ENCODE data around the gene SMARCA5.
"Not testable (repeated sequence)": the region's sequence is repeated elsewhere in the genome, so short reads cannot be mapped to it uniquely, and the experiment has no call there.

Gene SMARCA5

GRCh38 chr4:143506031-143506430 lies 7.5 kb upstream of the SMARCA5 start:
- no peak for FAIRE-seq
- no peak for DNase-seq (ENCODE audit: insufficient read length)
- TF ChIP-seq POLR2A (IDR thresholded peaks at IDR 0.05; ENCODE audit: low read depth, low read length) (no peak), TAF1 (IDR thresholded peaks at IDR 0.05; ENCODE audit: borderline replicate concordance, low read depth, low read length) (no peak), POLR2AphosphoS5 (IDR thresholded peaks at IDR 0.05; ENCODE audit: low read depth, low read length) (no peak)

DNA sequence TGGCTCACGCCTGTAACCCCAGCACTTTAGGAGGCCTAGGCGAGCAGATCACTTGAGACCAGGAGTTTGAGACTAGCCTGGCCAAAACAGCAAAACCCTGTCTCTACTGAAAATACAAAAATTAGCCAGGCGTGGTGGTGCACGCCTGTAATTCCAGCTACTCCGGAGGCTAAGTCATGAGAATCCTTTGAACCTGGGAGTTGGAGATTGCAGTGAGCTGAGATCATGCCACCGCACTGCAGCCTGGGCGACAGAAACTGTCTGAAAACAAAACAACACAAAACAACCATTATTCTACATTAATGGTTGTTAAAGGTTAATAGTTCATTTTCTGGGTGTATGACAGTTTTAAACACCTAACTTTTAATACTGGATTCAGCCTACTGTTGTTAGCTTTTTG lies 1.6 kb upstream of the SMARCA5 start:
- TF ChIP-seq TAF1 (IDR thresholded peaks at IDR 0.05; ENCODE audit: borderline replicate concordance, low read depth, low read length): no peak
- FAIRE-seq (peak; percentile 42), DNase-seq (ENCODE audit: insufficient read length) (no peak)

- no peak for DNase-seq (ENCODE audit: insufficient read length)
- TF ChIP-seq POLR2AphosphoS5 (IDR thresholded peaks at IDR 0.05; ENCODE audit: low read depth, low read length) (no peak), POLR2A (IDR thresholded peaks at IDR 0.05; ENCODE audit: low read depth, low read length) (no peak), TAF1 (IDR thresholded peaks at IDR 0.05; ENCODE audit: borderline replicate concordance, low read depth, low read length) (no peak)
- FAIRE-seq: no peak
These were observed 556 bp upstream of the SMARCA5 start for GRCh38 chr4:143512978-143513313.

DNA sequence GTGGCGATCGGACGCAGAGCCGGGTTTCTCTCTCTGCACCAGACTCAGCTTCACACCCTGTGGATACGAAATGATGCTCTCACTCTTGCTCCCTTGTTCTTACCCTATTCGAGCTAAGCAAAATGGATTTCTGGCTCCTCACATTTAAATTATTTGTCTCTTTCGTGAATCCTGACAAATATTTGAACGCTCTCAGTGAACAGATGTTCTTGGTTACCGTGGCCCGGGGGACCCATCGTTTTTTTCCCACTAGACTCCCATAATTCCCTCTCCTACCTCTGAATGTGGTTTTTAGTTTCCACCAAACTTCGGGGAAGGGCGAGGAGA lies 630 bp downstream of the SMARCA5 start:
- FAIRE-seq: no peak
- DNase-seq (ENCODE audit: insufficient read length): no peak
- TF ChIP-seq POLR2A (IDR thresholded peaks at IDR 0.05; ENCODE audit: low read depth, low read length) (no peak), POLR2AphosphoS5 (IDR thresholded peaks at IDR 0.05; ENCODE audit: low read depth, low read length) (no peak), TAF1 (IDR thresholded peaks at IDR 0.05; ENCODE audit: borderline replicate concordance, low read depth, low read length) (no peak)

DNA sequence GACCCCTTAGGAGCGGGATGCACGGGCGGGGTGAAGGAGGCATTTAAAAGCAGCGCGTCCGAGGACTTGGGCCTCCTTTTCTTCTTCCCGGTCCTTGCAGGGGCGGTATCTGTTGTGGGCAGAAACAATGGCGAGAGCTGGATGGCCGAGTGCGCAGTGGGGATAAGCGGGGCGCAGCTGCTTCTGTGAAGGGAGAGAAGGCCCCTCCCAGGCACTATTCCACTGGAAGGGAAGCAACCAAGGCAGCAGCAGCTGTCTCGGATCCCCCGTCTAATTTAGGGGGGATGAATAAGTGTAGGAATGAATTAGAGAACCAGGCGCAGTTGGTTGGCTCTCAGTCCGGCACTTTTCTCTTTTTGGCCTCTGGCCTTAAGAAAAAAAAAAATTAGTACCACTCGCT lies 995 bp downstream of the SMARCA5 start:
- DNase-seq (ENCODE audit: insufficient read length) (no peak), FAIRE-seq (peak; percentile 70)
- TF ChIP-seq TAF1 (IDR thresholded peaks at IDR 0.05; ENCODE audit: borderline replicate concordance, low read depth, low read length) (no peak), POLR2A (IDR thresholded peaks at IDR 0.05; ENCODE audit: low read depth, low read length) (no peak), POLR2AphosphoS5 (IDR thresholded peaks at IDR 0.05; ENCODE audit: low read depth, low read length) (no peak)

GRCh38 chr4:143514901-143515300 lies 1.4 kb downstream of the SMARCA5 start:
- no peak for TF ChIP-seq POLR2A (IDR thresholded peaks at IDR 0.05; ENCODE audit: low read depth, low read length)
- DNase-seq (ENCODE audit: insufficient read length): no peak
- no peak for FAIRE-seq

DNA sequence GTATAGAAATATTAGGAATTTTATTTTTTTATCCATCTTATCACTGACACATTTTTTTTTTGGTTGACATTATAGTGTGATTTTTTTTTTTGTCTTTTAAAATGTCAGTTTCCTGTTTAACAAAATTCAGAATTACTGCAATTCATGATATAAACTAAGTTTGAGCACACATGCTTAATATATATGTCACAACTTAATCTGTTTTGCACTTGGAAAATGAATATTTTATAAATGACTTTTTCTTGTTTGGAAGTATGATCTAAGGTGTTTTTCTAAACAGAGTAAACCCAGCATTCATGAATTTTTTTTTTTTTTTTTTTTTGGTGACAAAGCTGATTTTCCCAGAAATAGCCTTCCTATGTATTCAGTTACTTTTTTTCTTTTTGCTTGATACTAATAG lies 2.4 kb downstream of the SMARCA5 start:
- no peak for DNase-seq (ENCODE audit: insufficient read length)
- no peak for TF ChIP-seq POLR2A (IDR thresholded peaks at IDR 0.05; ENCODE audit: low read depth, low read length)
- no peak for TF ChIP-seq POLR2AphosphoS5 (IDR thresholded peaks at IDR 0.05; ENCODE audit: low read depth, low read length)
- no peak for TF ChIP-seq TAF1 (IDR thresholded peaks at IDR 0.05; ENCODE audit: borderline replicate concordance, low read depth, low read length)
- no peak for FAIRE-seq

DNA sequence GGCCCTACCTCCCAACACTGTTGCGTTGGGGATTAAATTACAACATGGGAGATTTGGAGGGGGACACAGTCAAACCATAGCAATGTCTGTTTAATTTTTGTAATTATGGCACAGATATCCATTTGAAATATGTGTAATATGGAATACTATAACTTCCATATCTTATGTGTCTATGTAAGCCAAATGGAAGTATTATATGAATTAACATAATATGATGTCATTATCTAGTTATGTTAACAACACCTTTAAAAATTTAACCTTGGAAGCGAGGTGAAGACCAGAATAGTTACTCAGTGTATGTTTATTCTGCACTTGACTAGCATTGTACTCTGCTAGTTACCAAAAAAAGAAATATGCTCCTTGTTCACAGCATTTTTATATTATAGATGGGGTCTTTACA lies 4.3 kb downstream of the SMARCA5 start:
- DNase-seq (ENCODE audit: insufficient read length) (no peak), FAIRE-seq (no peak)
- TF ChIP-seq TAF1 (IDR thresholded peaks at IDR 0.05; ENCODE audit: borderline replicate concordance, low read depth, low read length) (no peak), POLR2AphosphoS5 (IDR thresholded peaks at IDR 0.05; ENCODE audit: low read depth, low read length) (no peak), POLR2A (IDR thresholded peaks at IDR 0.05; ENCODE audit: low read depth, low read length) (no peak)

DNA sequence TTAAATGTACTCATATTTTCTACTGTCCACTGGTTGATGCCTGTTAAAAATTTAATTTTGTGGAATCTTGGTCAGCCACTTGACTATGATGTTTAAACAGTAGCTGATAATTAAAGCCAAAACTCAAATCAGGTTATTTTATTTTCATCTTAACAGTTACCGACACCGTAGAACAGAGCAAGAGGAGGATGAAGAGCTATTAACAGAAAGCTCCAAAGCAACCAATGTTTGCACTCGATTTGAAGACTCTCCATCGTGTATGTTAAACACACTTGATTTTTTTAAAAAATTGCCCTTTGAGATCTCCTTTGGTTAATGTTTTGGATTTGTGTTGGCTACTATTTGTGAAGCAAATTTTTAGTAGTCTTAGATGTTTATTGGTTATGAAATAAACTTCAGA lies 10.7 kb downstream of the SMARCA5 start:
- FAIRE-seq (no peak), DNase-seq (ENCODE audit: insufficient read length) (no peak)
- TF ChIP-seq POLR2AphosphoS5 (IDR thresholded peaks at IDR 0.05; ENCODE audit: low read depth, low read length) (no peak), POLR2A (IDR thresholded peaks at IDR 0.05; ENCODE audit: low read depth, low read length) (no peak), TAF1 (IDR thresholded peaks at IDR 0.05; ENCODE audit: borderline replicate concordance, low read depth, low read length) (no peak)

- DNase-seq (ENCODE audit: insufficient read length); FAIRE-seq: not testable (repeated sequence)
These were observed 14.5 kb downstream of the SMARCA5 start for GRCh38 chr4:143528046-143528445.

DNA sequence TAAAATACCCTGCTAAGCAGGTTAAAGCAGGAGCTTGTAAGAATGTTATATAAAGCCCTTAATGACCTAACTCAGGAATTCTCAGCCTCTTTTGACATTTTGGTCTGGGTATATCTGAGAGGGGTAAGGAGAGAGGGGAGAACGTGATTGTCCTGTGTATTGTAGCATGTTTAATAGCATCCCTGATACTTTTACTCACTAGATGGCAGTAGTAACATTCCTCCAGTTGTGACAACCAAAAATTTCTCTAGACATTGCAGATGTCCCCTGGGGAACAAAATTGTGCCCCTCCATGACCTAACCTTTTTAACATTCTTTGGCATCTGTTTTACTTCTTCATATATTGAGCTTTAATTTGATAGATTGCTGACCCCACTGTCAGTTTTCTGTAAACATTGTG lies 17.9 kb downstream of the SMARCA5 start:
- FAIRE-seq: peak; percentile 42
- DNase-seq (ENCODE audit: insufficient read length): no peak
- TF ChIP-seq TAF1 (IDR thresholded peaks at IDR 0.05; ENCODE audit: borderline replicate concordance, low read depth, low read length) (no peak), POLR2A (IDR thresholded peaks at IDR 0.05; ENCODE audit: low read depth, low read length) (no peak), POLR2AphosphoS5 (IDR thresholded peaks at IDR 0.05; ENCODE audit: low read depth, low read length) (no peak)

- DNase-seq (ENCODE audit: insufficient read length) (no peak), FAIRE-seq (no peak)
- TF ChIP-seq TAF1 (IDR thresholded peaks at IDR 0.05; ENCODE audit: borderline replicate concordance, low read depth, low read length): no peak
- no peak for TF ChIP-seq POLR2A (IDR thresholded peaks at IDR 0.05; ENCODE audit: low read depth, low read length)
- no peak for TF ChIP-seq POLR2AphosphoS5 (IDR thresholded peaks at IDR 0.05; ENCODE audit: low read depth, low read length)
These were observed 18.4 kb downstream of the SMARCA5 start for GRCh38 chr4:143531788-143532491.

DNA sequence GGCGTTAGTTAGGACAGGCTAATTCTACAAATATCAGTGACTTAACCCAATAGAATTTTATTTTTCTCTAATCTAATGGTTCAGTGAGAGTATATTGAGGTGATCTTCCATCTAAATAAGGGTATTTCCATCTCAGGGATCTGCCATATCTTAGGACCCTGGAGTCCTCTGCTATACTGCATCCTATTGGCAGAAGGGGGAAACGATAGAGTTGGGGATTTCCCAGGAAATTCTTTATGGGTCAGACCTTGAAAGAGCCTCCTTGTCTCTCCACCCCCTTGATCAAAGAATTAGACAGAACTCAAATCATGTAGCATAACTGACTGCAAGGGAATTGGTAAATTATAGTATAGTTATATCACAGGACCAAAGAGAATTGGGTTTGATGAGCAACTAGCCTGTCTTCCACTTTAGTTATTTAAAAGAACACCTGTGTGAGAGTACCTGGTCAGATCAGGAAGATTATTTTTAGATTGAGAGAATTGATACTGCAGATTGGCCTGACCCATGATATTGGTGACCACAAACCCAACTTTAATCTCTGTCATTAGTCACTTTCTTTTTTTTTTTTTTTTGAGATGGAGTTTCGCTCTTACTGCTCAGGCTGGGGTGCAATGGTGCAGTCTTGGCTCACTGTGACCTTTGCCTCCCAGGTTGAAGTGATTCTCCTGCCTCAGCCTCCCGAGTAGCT lies 25.6 kb downstream of the SMARCA5 start:
- FAIRE-seq (no peak), DNase-seq (ENCODE audit: insufficient read length) (no peak)
- TF ChIP-seq TAF1 (IDR thresholded peaks at IDR 0.05; ENCODE audit: borderline replicate concordance, low read depth, low read length) (no peak), POLR2A (IDR thresholded peaks at IDR 0.05; ENCODE audit: low read depth, low read length) (no peak)

Data from GM12892 (cell line).